AG09309 (cell line): ENCODE data around the gene BRCC3.
A peak's percentile ranks its signal among the peaks of the same experiment; 100 is the strongest.
"Not testable (repeated sequence)": the region's sequence is repeated elsewhere in the genome, so short reads cannot be mapped to it uniquely, and the experiment has no call there.

Experiments
- DNase-seq: peaks from one replicate; pipeline ENCODE4 v3.0.0-alpha.2; 2010; ENCODE audit warnings: low read depth
- H3K4me3 ChIP-seq: 2 replicates; pipeline ENCODE4 v1.5.1; 2011; ENCODE audit warnings: mild to moderate bottlenecking, low read depth, low read length, moderate library complexity; ENCODE audit not compliant: control insufficient read depth
- CTCF ChIP-seq: IDR thresholded peaks from 2 replicates; pipeline ENCODE4 v1.5.1; 2011; ENCODE audit warnings: mild to moderate bottlenecking, low read depth, low read length, inconsistent platforms; ENCODE audit not compliant: insufficient read depth, control insufficient read depth; ENCODE audit errors: missing control alignments

Gene BRCC3

GRCh38 chrX:155132110-155132509, 60.8 kb downstream of the BRCC3 start:
- no peak for TF ChIP-seq CTCF
- no peak overlapping the region for H3K4me3 ChIP-seq
- no peak for DNase-seq

- no peak overlapping the region for H3K4me3 ChIP-seq
- no peak for DNase-seq
- no peak for TF ChIP-seq CTCF
These were observed 62.9 kb downstream of the BRCC3 start for GRCh38 chrX:155134255-155134654.

- DNase-seq: no peak
- no peak for TF ChIP-seq CTCF
- H3K4me3 ChIP-seq: no peak overlapping the region
These were observed 72.7 kb downstream of the BRCC3 start for GRCh38 chrX:155143959-155144548.

- no peak for DNase-seq
- H3K4me3 ChIP-seq: no peak overlapping the region
- TF ChIP-seq CTCF: no peak
These were observed 73.6 kb downstream of the BRCC3 start for GRCh38 chrX:155144926-155145325.

GRCh38 chrX:155147612-155148011, 76.3 kb downstream of the BRCC3 start:
- H3K4me3 ChIP-seq, DNase-seq: not testable (repeated sequence)

GRCh38 chrX:155148166-155148565, 76.9 kb downstream of the BRCC3 start:
- not testable (repeated sequence) for H3K4me3 ChIP-seq, DNase-seq

- no peak for DNase-seq
- no peak overlapping the region for H3K4me3 ChIP-seq
- peak; percentile 55 for TF ChIP-seq CTCF
These were observed 77.6 kb downstream of the BRCC3 start for GRCh38 chrX:155148724-155149537.
